Upper lobe of left lung (tissue), 6 donors: Measurements from ENCODE around the gene PPP1R12C. TPM values are rescaled to one million over a fixed set of nuclear protein-coding genes. Genes with fewer than 3 reads are reported as not detected.

Experiments
- ATAC-seq, 2 donors: fragments of 200-7000 bp; cut with Tn5 transposase; one replicate each; pipeline ENCODE4 v1.9.1; 2022; ENCODE audit warnings: mild to moderate bottlenecking in 2 of 2, moderate library complexity in 2 of 2; ENCODE audit not compliant: low FRiP score in 2 of 2
- DNase-seq, 2 donors: peaks; one replicate each; pipeline ENCODE4 v3.0.0-alpha.2; 2019 to 2020
- H3K27ac ChIP-seq, 4 donors: fragments of 200-600 bp; sonication (generic); one replicate each; pipeline ENCODE4 v1.5.1; 2016 to 2019
- H3K27me3 ChIP-seq, 4 donors: fragments of 200-600 bp; sonication (generic); one replicate each; pipeline ENCODE4 v1.5.1; 2017 to 2019
- H3K36me3 ChIP-seq, 4 donors: fragments of 200-600 bp; sonication (generic); one replicate each; pipeline ENCODE4 v1.5.1; 2016 to 2019
- H3K4me1 ChIP-seq, 4 donors: fragments of 200-600 bp; sonication (generic); one replicate each; pipeline ENCODE4 v1.5.1; 2018 to 2019
- H3K4me3 ChIP-seq, 4 donors: fragments of 200-600 bp; sonication (generic); one replicate each; pipeline ENCODE4 v1.5.1; 2017 to 2019; ENCODE audit warnings: mild to moderate bottlenecking in 2 of 4, moderate library complexity in 1 of 4
- H3K9me3 ChIP-seq, 4 donors: fragments of 200-600 bp; sonication (generic); one replicate each; pipeline ENCODE4 v1.5.1; 2018 to 2019
- EP300 ChIP-seq, 4 donors: sonication (generic); formaldehyde crosslinking; IDR thresholded peaks; one replicate each; pipeline ENCODE4 v1.5.1; 2017; ENCODE audit warnings: antibody characterized with exemption in 4 of 4, control low read depth in 2 of 4
- POLR2A ChIP-seq, 4 donors: fragments of 450-650 bp; IDR thresholded peaks; one replicate each; pipeline ENCODE4 v1.5.1; 2016 to 2017; ENCODE audit warnings: antibody characterized with exemption in 4 of 4, mild to moderate bottlenecking in 2 of 4
- POLR2AphosphoS5 ChIP-seq, 2 donors: sonication (generic); formaldehyde crosslinking; IDR thresholded peaks; one replicate each; pipeline ENCODE4 v1.5.1; 2017; ENCODE audit warnings: antibody characterized with exemption in 2 of 2
- WGBS, 2 donors: methylation state at CpG; one replicate each; pipeline ENCODE4 v1.1.5; 2017 to 2018; 5-methylcytosine and 5-hydroxymethylcytosine counted together
- total RNA-seq, 6 donors: library from RNA; depleted of rRNA in 4 of 6; stranded (reverse); fragments of >200 nt in 4 of 6; gene quantifications; one replicate each; pipeline versions ENCODE4 v1.1.0 to v1.2.1, GENCODE V29; 2016 to 2021
- TF ChIP-seq, protein P1 (sequence below), 6 experiments: fragments of 450-650 bp in 4 of 6; fragments of 200-600 bp in 2 of 6; sonication (generic) in 2 of 6; IDR thresholded peaks; one replicate each; pipeline ENCODE4 v1.5.1; 2016 to 2019; ENCODE audit warnings: antibody characterized with exemption in 6 of 6
- donor health status: DM: no; HTN: no; CAD: no; lungs with moderate emphysema.
- donor health status: DM: no; HTN: yes; CAD: no; lungs with severe emphysema.

Gene PPP1R12C
- total RNA-seq, 6 donors from 2014 or later = 99.6 to 369 (median 158) TPM

DNA sequence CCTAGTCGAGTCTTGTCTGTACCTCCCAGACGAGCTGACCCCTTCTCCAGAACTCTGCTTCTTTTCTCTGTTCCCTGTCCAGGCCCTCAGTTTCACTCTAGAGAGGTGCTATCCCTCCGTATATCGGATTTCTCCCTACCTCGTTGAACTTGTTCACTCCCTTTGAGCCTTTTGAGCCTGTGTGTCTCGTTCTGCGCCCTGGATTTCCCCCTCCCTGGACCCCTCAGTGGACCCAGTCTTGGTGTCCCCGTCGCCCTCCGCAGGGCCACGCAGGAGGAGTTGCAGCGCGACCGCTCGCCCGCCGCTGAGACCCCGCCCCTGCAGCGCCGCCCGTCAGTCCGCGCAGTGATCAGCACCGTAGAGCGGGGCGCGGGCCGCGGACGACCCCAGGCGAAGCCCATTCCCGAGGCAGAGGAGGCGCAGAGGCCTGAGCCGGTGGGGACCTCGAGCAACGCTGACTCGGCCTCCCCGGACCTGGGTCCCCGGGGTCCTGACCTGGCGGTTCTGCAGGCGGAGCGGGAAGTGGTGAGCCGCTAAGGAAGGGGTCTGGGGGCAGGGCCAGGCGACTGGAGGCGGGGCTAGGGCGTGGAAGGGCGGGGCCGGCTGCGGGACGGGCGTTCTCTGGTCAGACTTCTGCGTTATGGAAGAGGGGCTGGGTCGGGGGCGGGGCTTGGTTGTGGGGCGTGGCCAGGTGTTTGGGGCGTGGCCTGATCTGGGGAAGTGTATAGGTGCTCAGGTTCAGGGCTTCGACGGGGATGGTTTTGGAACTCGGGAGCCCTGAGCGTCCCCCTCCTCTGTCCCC, 36.3 kb downstream of the PPP1R12C start:
- Histone ChIP-seq H3K36me3 (no peaks in the 10 kb centered on the region), H3K4me1 (peaks cover 27 to 36% (median 34%) of the 10 kb centered on the region in 4 donors), H3K27me3 (peaks cover 0 to 45% (median 15%) of the 10 kb centered on the region in 4 donors), H3K4me3 (peak overlapping the region; percentile 16 to 65 (median 60)), H3K9me3 (no peaks in the 10 kb centered on the region), H3K27ac (peak overlapping the region; percentile 11 to 64 (median 50))
- ATAC-seq (peak; percentile 76 to 82), DNase-seq (peak; percentile 91 to 98)
- 1 to 5% methylated on average over 23 to 25 of the region's 60 CpGs for WGBS, 2 donors
- TF ChIP-seq, protein P1, sequence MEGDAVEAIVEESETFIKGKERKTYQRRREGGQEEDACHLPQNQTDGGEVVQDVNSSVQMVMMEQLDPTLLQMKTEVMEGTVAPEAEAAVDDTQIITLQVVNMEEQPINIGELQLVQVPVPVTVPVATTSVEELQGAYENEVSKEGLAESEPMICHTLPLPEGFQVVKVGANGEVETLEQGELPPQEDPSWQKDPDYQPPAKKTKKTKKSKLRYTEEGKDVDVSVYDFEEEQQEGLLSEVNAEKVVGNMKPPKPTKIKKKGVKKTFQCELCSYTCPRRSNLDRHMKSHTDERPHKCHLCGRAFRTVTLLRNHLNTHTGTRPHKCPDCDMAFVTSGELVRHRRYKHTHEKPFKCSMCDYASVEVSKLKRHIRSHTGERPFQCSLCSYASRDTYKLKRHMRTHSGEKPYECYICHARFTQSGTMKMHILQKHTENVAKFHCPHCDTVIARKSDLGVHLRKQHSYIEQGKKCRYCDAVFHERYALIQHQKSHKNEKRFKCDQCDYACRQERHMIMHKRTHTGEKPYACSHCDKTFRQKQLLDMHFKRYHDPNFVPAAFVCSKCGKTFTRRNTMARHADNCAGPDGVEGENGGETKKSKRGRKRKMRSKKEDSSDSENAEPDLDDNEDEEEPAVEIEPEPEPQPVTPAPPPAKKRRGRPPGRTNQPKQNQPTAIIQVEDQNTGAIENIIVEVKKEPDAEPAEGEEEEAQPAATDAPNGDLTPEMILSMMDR (IDR thresholded peaks at IDR 0.05) = no peak
- TF ChIP-seq EP300 (IDR thresholded peaks at IDR 0.05) = no peak
- TF ChIP-seq POLR2AphosphoS5 (IDR thresholded peaks at IDR 0.05) = peak in 1 of 2 donors; percentile 33
- peak in 1 of 4 donors; percentile 61 for TF ChIP-seq POLR2A (IDR thresholded peaks at IDR 0.05)

DNA sequence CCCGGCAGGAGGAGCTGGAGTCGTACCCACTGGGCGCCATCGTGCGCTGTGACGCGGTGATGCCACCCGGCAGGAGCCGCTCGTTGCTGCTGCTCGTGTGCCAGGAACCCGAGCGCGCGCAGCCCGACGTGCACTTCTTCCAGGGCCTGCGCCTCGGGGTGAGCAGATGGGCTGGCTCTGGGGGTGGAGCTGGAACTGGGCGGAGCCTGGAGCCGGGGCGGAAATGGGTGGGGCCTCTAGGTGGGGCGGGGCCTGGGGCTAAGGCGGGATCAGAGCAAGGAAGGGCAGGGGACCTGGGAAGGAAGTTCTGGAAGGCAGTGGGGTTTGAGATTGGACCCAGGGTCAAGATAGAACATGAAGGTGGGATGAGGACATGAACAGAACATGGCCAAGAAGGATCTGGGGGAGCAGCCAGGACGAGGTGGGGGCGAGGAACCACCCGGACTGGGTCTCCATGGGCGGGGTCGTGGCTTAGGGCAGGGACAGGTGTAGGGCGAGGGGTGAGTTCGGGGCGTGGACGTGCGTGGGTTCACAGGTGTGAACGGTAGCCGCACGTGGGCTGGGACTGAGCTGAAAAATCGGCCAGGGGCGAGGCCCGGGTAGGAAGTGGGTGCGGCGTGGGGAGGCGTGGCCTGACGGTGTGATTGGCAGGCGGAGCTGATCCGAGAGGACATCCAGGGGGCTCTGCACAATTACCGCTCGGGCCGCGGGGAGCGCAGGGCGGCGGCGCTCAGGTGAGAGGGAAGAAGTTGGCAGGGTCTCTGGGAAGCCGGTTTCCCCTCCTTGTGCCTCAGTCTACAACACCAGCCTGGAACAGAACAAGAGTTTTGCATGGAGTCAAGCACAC, 37.1 kb downstream of the PPP1R12C start:
- DNase-seq (peak; percentile 77 to 94), ATAC-seq (peak; percentile 80 to 88)
- 9 to 11% methylated on average over 26 to 39 of the region's 55 CpGs for WGBS, 2 donors
- TF ChIP-seq EP300 (IDR thresholded peaks at IDR 0.05) (no peak), POLR2A (IDR thresholded peaks at IDR 0.05) (peak in 1 of 4 donors; percentile 34)
- H3K4me3 ChIP-seq = peak overlapping the region in 3 of 4 donors; percentile 58 to 65 (median 63)
- H3K27ac ChIP-seq = peak overlapping the region; percentile 36 to 64 (median 62)
- no peaks in the 10 kb centered on the region for H3K36me3 ChIP-seq
- peaks cover 27 to 40% (median 32%) of the 10 kb centered on the region in 4 donors for H3K4me1 ChIP-seq
- H3K27me3 ChIP-seq = peaks cover 0 to 44% (median 15%) of the 10 kb centered on the region in 4 donors
- no peaks in the 10 kb centered on the region for H3K9me3 ChIP-seq

DNA sequence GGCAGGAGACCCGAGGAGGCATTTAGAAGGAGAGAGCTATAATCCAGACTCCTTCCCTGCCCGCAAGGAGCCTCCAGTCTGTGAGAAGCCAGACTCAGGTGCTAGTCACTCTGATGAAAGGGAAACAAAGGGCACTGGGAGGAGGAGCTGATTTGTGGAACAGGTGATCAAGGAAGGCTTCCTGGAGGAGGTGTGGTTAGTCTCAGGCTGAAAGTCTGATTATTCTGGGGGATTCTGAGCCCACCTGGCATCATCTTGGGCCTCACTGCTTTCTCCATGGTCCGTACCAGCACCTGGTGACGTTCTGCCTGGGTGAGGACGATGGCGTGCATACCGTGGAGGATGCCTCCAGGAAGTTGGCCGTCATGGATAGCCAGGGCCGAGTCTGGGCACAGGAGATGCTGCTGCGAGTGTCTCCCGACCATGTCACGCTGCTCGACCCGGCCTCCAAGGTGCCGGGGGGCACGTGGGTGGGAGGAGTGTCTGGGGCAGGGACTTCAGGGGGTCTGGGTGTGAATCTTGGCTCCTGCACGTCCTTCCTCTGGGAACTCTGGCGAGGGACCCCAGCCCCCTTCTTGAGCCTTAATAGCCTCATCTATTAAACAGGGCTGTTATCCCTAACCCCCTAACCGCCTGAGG, 37.9 kb downstream of the PPP1R12C start:
- peaks cover 27 to 43% (median 33%) of the 10 kb centered on the region in 4 donors for H3K4me1 ChIP-seq
- H3K36me3 ChIP-seq = no peaks in the 10 kb centered on the region
- DNase-seq (peak in 1 of 2 donors; percentile 76), ATAC-seq (no peak)
- peak overlapping the region in 1 of 4 donors; percentile 58 for H3K4me3 ChIP-seq
- peaks cover 0 to 44% (median 15%) of the 10 kb centered on the region in 4 donors for H3K27me3 ChIP-seq
- no peak overlapping the region for H3K27ac ChIP-seq
- WGBS, 2 donors = 78 to 94% methylated on average over 9 to 14 of the region's 19 CpGs
- TF ChIP-seq POLR2A (IDR thresholded peaks at IDR 0.05) = no peak
- no peaks in the 10 kb centered on the region for H3K9me3 ChIP-seq

DNA sequence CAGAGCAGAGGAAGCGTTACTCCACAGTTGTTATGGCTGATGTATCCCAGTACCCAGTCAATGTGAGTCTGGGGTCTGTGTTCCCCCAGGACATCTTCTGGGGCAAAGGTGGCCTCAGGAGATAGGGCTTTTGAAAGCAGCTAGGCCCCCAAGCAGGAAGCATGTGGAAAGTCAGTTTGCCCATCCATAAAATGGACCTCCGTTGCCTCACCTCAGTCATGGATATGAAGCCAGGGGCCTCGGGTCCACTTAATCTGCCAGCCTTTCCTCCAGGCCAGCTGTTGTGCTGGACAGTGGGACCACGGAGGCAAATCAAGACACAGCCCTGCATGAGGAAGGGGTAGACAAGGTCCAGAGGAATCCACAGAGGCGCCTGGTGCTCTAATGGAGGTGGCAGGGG, 38.4 kb downstream of the PPP1R12C start:
- ATAC-seq (no peak), DNase-seq (no peak)
- TF ChIP-seq POLR2AphosphoS5 (IDR thresholded peaks at IDR 0.05) (no peak), EP300 (IDR thresholded peaks at IDR 0.05) (no peak), POLR2A (IDR thresholded peaks at IDR 0.05) (no peak)
- TF ChIP-seq, protein P1 (IDR thresholded peaks at IDR 0.05) = no peak
- 76 to 82% methylated on average over 3 to 5 of the region's 5 CpGs for WGBS, 2 donors
- H3K4me1 ChIP-seq = peaks cover 27 to 43% (median 33%) of the 10 kb centered on the region in 4 donors
- no peak overlapping the region for H3K27ac ChIP-seq
- no peak overlapping the region for H3K4me3 ChIP-seq
- no peaks in the 10 kb centered on the region for H3K9me3 ChIP-seq
- peaks cover 0 to 43% (median 14%) of the 10 kb centered on the region in 4 donors for H3K27me3 ChIP-seq
- H3K36me3 ChIP-seq = no peaks in the 10 kb centered on the region

DNA sequence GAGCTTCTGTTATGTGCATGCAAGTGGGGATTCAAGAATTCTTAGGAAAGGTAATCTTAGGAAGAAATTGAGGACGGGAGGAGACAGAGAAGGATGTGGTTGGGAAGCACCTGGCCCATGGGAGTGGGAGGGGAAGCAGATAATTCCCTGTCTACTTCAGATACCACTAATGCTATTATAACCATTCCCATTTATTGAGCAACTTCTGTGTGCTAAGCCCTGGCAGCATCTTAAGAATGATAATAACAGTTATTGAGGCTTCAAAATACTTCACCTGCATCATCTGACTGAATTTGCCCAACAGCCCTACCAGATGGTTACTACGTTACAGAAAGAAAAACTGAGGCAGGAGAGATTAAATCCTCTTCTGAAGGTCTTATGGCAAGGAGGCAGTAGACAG, 40.3 kb downstream of the PPP1R12C start:
- no peak for DNase-seq
- TF ChIP-seq POLR2A (IDR thresholded peaks at IDR 0.05) = no peak

More for the DNA sequence above, 40.3 kb downstream of the PPP1R12C start:
- 78 to 88% methylated on average over 2 of the region's 2 CpGs for WGBS, 2 donors
- Histone ChIP-seq H3K4me3 (no peak overlapping the region), H3K36me3 (no peaks in the 10 kb centered on the region), H3K27me3 (peaks cover 0 to 26% (median 8%) of the 10 kb centered on the region in 4 donors), H3K27ac (no peak overlapping the region), H3K9me3 (no peaks in the 10 kb centered on the region), H3K4me1 (peaks cover 25 to 37% (median 27%) of the 10 kb centered on the region in 4 donors)
- ATAC-seq = no peak
